ENCODE results near the gene GPC6.

The GPC6 gene

GRCh38 chr13:94087100-94087499 is 860.5 kb downstream of the GPC6 start:
- DNase-seq: no peak

GRCh38 chr13:94088742-94089141 is 862.1 kb downstream of the GPC6 start:
- no peak for DNase-seq

GRCh38 chr13:94090773-94091480 is 864.3 kb downstream of the GPC6 start:
- no peak for DNase-seq

- DNase-seq: no peak
Measured at GRCh38 chr13:94093652-94094315, 867.2 kb downstream of the GPC6 start.

- DNase-seq: no peak
Measured at GRCh38 chr13:94109715-94110374, 883.2 kb downstream of the GPC6 start.

GRCh38 chr13:94112227-94112626 is 885.6 kb downstream of the GPC6 start:
- no peak for DNase-seq

GRCh38 chr13:94112731-94113130 is 886.1 kb downstream of the GPC6 start:
- DNase-seq: no peak

- DNase-seq: no peak
Measured at GRCh38 chr13:94113245-94113644, 886.6 kb downstream of the GPC6 start.

- no peak for DNase-seq
Measured at GRCh38 chr13:94114166-94114565, 887.6 kb downstream of the GPC6 start.

- peak; percentile 4 for DNase-seq
Measured at GRCh38 chr13:94115054-94115453, 888.4 kb downstream of the GPC6 start.

GRCh38 chr13:94119360-94119936 is 892.8 kb downstream of the GPC6 start:
- no peak for DNase-seq

GRCh38 chr13:94120878-94121277 is 894.3 kb downstream of the GPC6 start:
- DNase-seq: no peak

GRCh38 chr13:94121686-94122085 is 895.1 kb downstream of the GPC6 start:
- DNase-seq: no peak

- DNase-seq: no peak
Measured at GRCh38 chr13:94122300-94122915, 895.8 kb downstream of the GPC6 start.

GRCh38 chr13:94123557-94123956 is 897.0 kb downstream of the GPC6 start:
- no peak for DNase-seq

- DNase-seq: no peak
Measured at GRCh38 chr13:94128430-94128829, 901.8 kb downstream of the GPC6 start.

GRCh38 chr13:94129490-94129894 is 902.9 kb downstream of the GPC6 start:
- no peak for DNase-seq

GRCh38 chr13:94138831-94139230 is 912.2 kb downstream of the GPC6 start:
- no peak for DNase-seq

GRCh38 chr13:94139393-94139995 is 912.9 kb downstream of the GPC6 start:
- DNase-seq: no peak

GRCh38 chr13:94140027-94140426 is 913.4 kb downstream of the GPC6 start:
- no peak for DNase-seq

- no peak for DNase-seq
Measured at GRCh38 chr13:94140511-94140910, 913.9 kb downstream of the GPC6 start.

- no peak for DNase-seq
Measured at GRCh38 chr13:94143624-94144350, 917.2 kb downstream of the GPC6 start.

All from CD4-positive, alpha-beta T cell treated with Interleukin-21 for 1 hour (primary cell).